Stimulated activated effector memory CD8-positive, alpha-beta T cell treated with anti-CD3 and anti-CD28 coated beads, Interleukin-12 subunit alpha, Interleukin-12 subunit beta, amount 100 ng/mL, for 72 hours (primary cell): ENCODE data around the gene KCNMB4.

Experiments used
- ATAC-seq: fragments of 150-1000 bp; cut with Tn5 transposase; 2 replicates; pipeline ENCODE4 v1.10.0; 2021
- DNase-seq, 2 donors: peaks; one replicate each; pipeline ENCODE4 v3.0.0; 2021 to 2022; ENCODE audit warnings: low spot score in 2 of 2
- H3K27ac Mint-ChIP-seq: one replicate; pipeline ENCODE4 v1.8.0; 2022; ENCODE audit warnings: mild to moderate bottlenecking, mixed read lengths
- H3K36me3 Mint-ChIP-seq: one replicate; pipeline ENCODE4 v1.8.0; 2022; ENCODE audit warnings: mild to moderate bottlenecking, mixed read lengths
- H3K4me1 Mint-ChIP-seq: one replicate; pipeline ENCODE4 v1.8.0; 2022; ENCODE audit warnings: mixed read lengths
- H3K4me3 Mint-ChIP-seq: one replicate; pipeline ENCODE4 v1.8.0; 2022; ENCODE audit warnings: mild to moderate bottlenecking, mixed read lengths
- H3K9me3 Mint-ChIP-seq: one replicate; pipeline ENCODE4 v1.8.0; 2022; ENCODE audit warnings: mixed read lengths

KCNMB4 gene

GRCh38 chr12:70365648-70366518 is at the start of gene KCNMB4:
Gene KCNMB4 (plus strand): TSS chr12:70366290. CDS start chr12:70366735, 445 bp downstream.
- no peaks in the 10 kb centered on the region for H3K36me3 Mint-ChIP-seq
- H3K27ac Mint-ChIP-seq = peak within 1 kb of the TSS; percentile 56
- DNase-seq (peak; percentile 63 to 85), ATAC-seq (peak; percentile 91)
- H3K9me3 Mint-ChIP-seq = no peaks in the 10 kb centered on the region
- H3K4me1 Mint-ChIP-seq = peaks cover 19% of the 10 kb centered on the region
- H3K4me3 Mint-ChIP-seq = peak within 1 kb of the TSS; percentile 95

GRCh38 chr12:70317781-70318180 is 48.3 kb upstream of the KCNMB4 start:
- no peak for DNase-seq

GRCh38 chr12:70319605-70320004 is 46.5 kb upstream of the KCNMB4 start:
- H3K27ac Mint-ChIP-seq = no peak overlapping the region
- ATAC-seq = no peak
- no peak for DNase-seq
- peaks cover 12% of the 10 kb centered on the region for H3K36me3 Mint-ChIP-seq
- H3K4me1 Mint-ChIP-seq = peaks cover 24% of the 10 kb centered on the region
- H3K9me3 Mint-ChIP-seq = no peaks in the 10 kb centered on the region
- no peak overlapping the region for H3K4me3 Mint-ChIP-seq

More at GRCh38 chr12:70317781-70318180, 48.3 kb upstream of the KCNMB4 start:
- no peaks in the 10 kb centered on the region for H3K9me3 Mint-ChIP-seq
- no peak overlapping the region for H3K27ac Mint-ChIP-seq
- ATAC-seq = peak; percentile 92
- peaks cover 34% of the 10 kb centered on the region for H3K4me1 Mint-ChIP-seq
- no peak overlapping the region for H3K4me3 Mint-ChIP-seq
- peaks cover 11% of the 10 kb centered on the region for H3K36me3 Mint-ChIP-seq

GRCh38 chr12:70321191-70321590 is 44.9 kb upstream of the KCNMB4 start:
- H3K36me3 Mint-ChIP-seq = peaks cover 21% of the 10 kb centered on the region
- H3K4me3 Mint-ChIP-seq = no peak overlapping the region
- H3K4me1 Mint-ChIP-seq = peaks cover 18% of the 10 kb centered on the region
- H3K9me3 Mint-ChIP-seq = no peaks in the 10 kb centered on the region
- DNase-seq = no peak
- no peak overlapping the region for H3K27ac Mint-ChIP-seq
- no peak for ATAC-seq

- no peak for DNase-seq
- H3K27ac Mint-ChIP-seq = no peak overlapping the region
- H3K4me1 Mint-ChIP-seq = peaks cover 14% of the 10 kb centered on the region
- H3K4me3 Mint-ChIP-seq = no peak overlapping the region
- H3K36me3 Mint-ChIP-seq = peaks cover 42% of the 10 kb centered on the region
- ATAC-seq = no peak
- H3K9me3 Mint-ChIP-seq = no peaks in the 10 kb centered on the region
Observed at GRCh38 chr12:70327541-70327940, 38.5 kb upstream of the KCNMB4 start.

GRCh38 chr12:70329728-70330127 is 36.4 kb upstream of the KCNMB4 start:
- no peak overlapping the region for H3K27ac Mint-ChIP-seq
- H3K4me3 Mint-ChIP-seq = no peak overlapping the region
- H3K4me1 Mint-ChIP-seq = peaks cover 13% of the 10 kb centered on the region
- no peak for ATAC-seq
- H3K9me3 Mint-ChIP-seq = no peaks in the 10 kb centered on the region
- H3K36me3 Mint-ChIP-seq = peaks cover 41% of the 10 kb centered on the region
- no peak for DNase-seq

GRCh38 chr12:70330158-70330557 is 35.9 kb upstream of the KCNMB4 start:
- no peaks in the 10 kb centered on the region for H3K9me3 Mint-ChIP-seq
- H3K27ac Mint-ChIP-seq = no peak overlapping the region
- H3K4me1 Mint-ChIP-seq = peaks cover 9% of the 10 kb centered on the region
- DNase-seq (no peak), ATAC-seq (no peak)
- H3K4me3 Mint-ChIP-seq = no peak overlapping the region
- peaks cover 41% of the 10 kb centered on the region for H3K36me3 Mint-ChIP-seq

- Mint-ChIP-seq H3K9me3 (no peaks in the 10 kb centered on the region), H3K4me1 (peaks cover 3% of the 10 kb centered on the region), H3K36me3 (peaks cover 48% of the 10 kb centered on the region), H3K27ac (no peak overlapping the region), H3K4me3 (no peak overlapping the region)
- DNase-seq (no peak), ATAC-seq (no peak)
Observed at GRCh38 chr12:70332236-70332635, 33.9 kb upstream of the KCNMB4 start.

- Mint-ChIP-seq H3K27ac (no peak overlapping the region), H3K9me3 (no peaks in the 10 kb centered on the region), H3K4me3 (no peak overlapping the region), H3K36me3 (peaks cover 61% of the 10 kb centered on the region), H3K4me1 (peaks cover 7% of the 10 kb centered on the region)
- ATAC-seq = no peak
- DNase-seq = no peak
Observed at GRCh38 chr12:70334742-70335141, 31.3 kb upstream of the KCNMB4 start.

GRCh38 chr12:70338531-70338930 is 27.6 kb upstream of the KCNMB4 start:
- Mint-ChIP-seq H3K9me3 (no peaks in the 10 kb centered on the region), H3K27ac (no peak overlapping the region), H3K36me3 (peaks cover 89% of the 10 kb centered on the region), H3K4me1 (peaks cover 16% of the 10 kb centered on the region), H3K4me3 (no peak overlapping the region)
- no peak for DNase-seq
- no peak for ATAC-seq

GRCh38 chr12:70351076-70351475 is 15.0 kb upstream of the KCNMB4 start:
- H3K9me3 Mint-ChIP-seq = no peaks in the 10 kb centered on the region
- no peak overlapping the region for H3K27ac Mint-ChIP-seq
- no peak overlapping the region for H3K4me3 Mint-ChIP-seq
- H3K36me3 Mint-ChIP-seq = peaks cover 64% of the 10 kb centered on the region
- DNase-seq (no peak), ATAC-seq (no peak)
- no peaks in the 10 kb centered on the region for H3K4me1 Mint-ChIP-seq

- no peak overlapping the region for H3K27ac Mint-ChIP-seq
- H3K4me1 Mint-ChIP-seq = no peaks in the 10 kb centered on the region
- H3K4me3 Mint-ChIP-seq = no peak overlapping the region
Observed at GRCh38 chr12:70353780-70354660, 12.1 kb upstream of the KCNMB4 start.

GRCh38 chr12:70354787-70355186 is 11.3 kb upstream of the KCNMB4 start:
- Mint-ChIP-seq H3K36me3 (peaks cover 39% of the 10 kb centered on the region), H3K9me3 (no peaks in the 10 kb centered on the region), H3K4me3 (no peak overlapping the region), H3K27ac (no peak overlapping the region), H3K4me1 (no peaks in the 10 kb centered on the region)
- DNase-seq (no peak), ATAC-seq (no peak)

More at GRCh38 chr12:70353780-70354660, 12.1 kb upstream of the KCNMB4 start:
- peaks cover 43% of the 10 kb centered on the region for H3K36me3 Mint-ChIP-seq
- ATAC-seq (no peak), DNase-seq (no peak)
- H3K9me3 Mint-ChIP-seq = no peaks in the 10 kb centered on the region

GRCh38 chr12:70355972-70356371 is 10.1 kb upstream of the KCNMB4 start:
- ATAC-seq (no peak), DNase-seq (no peak)
- H3K36me3 Mint-ChIP-seq = peaks cover 36% of the 10 kb centered on the region
- H3K9me3 Mint-ChIP-seq = no peaks in the 10 kb centered on the region
- no peaks in the 10 kb centered on the region for H3K4me1 Mint-ChIP-seq
- H3K27ac Mint-ChIP-seq = no peak overlapping the region
- H3K4me3 Mint-ChIP-seq = no peak overlapping the region

- Mint-ChIP-seq H3K4me1 (no peaks in the 10 kb centered on the region), H3K27ac (no peak overlapping the region), H3K36me3 (peaks cover 12% of the 10 kb centered on the region), H3K9me3 (no peaks in the 10 kb centered on the region), H3K4me3 (no peak overlapping the region)
- no peak for DNase-seq
- ATAC-seq = no peak
Observed at GRCh38 chr12:70359458-70360197, 6.5 kb upstream of the KCNMB4 start.
